Upper lobe of right lung (tissue), 1 donor: ENCODE results near the gene ANKK1. TPM values are rescaled to one million over a fixed set of nuclear protein-coding genes. Genes with fewer than 3 reads are reported as not detected.

Experiments
- ATAC-seq: fragments of 200-7000 bp; cut with Tn5 transposase; one replicate; pipeline ENCODE4 v1.9.1; 2020; ENCODE audit warnings: mild to moderate bottlenecking, moderate library complexity
- DNase-seq: peaks from one replicate; pipeline ENCODE4 v3.0.0-alpha.2; 2020
- H3K27ac ChIP-seq: fragments of 200-600 bp; one replicate; pipeline ENCODE4 v1.8.0; 2022
- H3K27me3 ChIP-seq: fragments of 200-600 bp; one replicate; pipeline ENCODE4 v1.8.0; 2022; ENCODE audit warnings: mild to moderate bottlenecking
- H3K36me3 ChIP-seq: fragments of 200-600 bp; one replicate; pipeline ENCODE4 v1.8.0; 2022
- H3K4me1 ChIP-seq: fragments of 200-600 bp; one replicate; pipeline ENCODE4 v1.8.0; 2022
- H3K4me3 ChIP-seq: fragments of 200-600 bp; one replicate; pipeline ENCODE4 v1.8.0; 2022; ENCODE audit warnings: mild to moderate bottlenecking
- H3K9me3 ChIP-seq: fragments of 200-600 bp; one replicate; pipeline ENCODE4 v1.8.0; 2022
- intact Hi-C: fragments of 100-400 bp; cut with DNase I; formaldehyde crosslinking; loops from one replicate; pipeline ENCODE4 v1.11.0; 2022
- total RNA-seq: library from RNA; stranded (reverse); fragmentation: NEBNext Ultra II Directional; extraction: Animal tissue kit (Norgen Biotek cat#: 25700); gene quantifications from one replicate; pipeline ENCODE4 v1.2.1, GENCODE V29; 2021
- TF ChIP-seq, protein P1 (sequence below): fragments of 200-600 bp; IDR thresholded peaks from one replicate; pipeline ENCODE4 v1.8.0; 2022; ENCODE audit warnings: antibody characterized with exemption
- donor health status: DM: no; HTN: yes; CAD: no; lungs with severe emphysema.

ANKK1 gene
- total RNA-seq, 1 donor from 2014 or later = not detected

DNA sequence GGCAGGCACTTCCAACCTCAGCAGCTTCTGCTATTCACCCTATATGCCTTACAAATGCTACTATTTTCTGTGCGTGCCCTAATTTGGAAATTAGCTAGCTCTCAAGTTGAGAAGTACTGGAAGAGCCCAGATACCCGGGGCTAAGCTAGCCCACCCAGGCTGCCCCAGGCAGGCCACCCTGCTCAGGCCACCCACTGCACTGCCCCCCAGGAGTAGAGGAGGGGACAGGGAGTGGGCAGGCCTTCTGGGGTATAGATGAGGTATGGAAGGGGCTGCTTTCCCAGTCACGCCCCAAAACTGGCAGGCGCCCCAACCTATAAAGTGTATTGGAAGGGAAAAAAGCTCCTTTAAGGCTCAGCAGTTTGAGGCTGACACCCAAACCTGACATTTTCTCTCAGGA is 44.2 kb downstream of the ANKK1 start:
- no peak for DNase-seq
- TF ChIP-seq, protein P1, sequence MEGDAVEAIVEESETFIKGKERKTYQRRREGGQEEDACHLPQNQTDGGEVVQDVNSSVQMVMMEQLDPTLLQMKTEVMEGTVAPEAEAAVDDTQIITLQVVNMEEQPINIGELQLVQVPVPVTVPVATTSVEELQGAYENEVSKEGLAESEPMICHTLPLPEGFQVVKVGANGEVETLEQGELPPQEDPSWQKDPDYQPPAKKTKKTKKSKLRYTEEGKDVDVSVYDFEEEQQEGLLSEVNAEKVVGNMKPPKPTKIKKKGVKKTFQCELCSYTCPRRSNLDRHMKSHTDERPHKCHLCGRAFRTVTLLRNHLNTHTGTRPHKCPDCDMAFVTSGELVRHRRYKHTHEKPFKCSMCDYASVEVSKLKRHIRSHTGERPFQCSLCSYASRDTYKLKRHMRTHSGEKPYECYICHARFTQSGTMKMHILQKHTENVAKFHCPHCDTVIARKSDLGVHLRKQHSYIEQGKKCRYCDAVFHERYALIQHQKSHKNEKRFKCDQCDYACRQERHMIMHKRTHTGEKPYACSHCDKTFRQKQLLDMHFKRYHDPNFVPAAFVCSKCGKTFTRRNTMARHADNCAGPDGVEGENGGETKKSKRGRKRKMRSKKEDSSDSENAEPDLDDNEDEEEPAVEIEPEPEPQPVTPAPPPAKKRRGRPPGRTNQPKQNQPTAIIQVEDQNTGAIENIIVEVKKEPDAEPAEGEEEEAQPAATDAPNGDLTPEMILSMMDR = no peak
- H3K36me3 ChIP-seq = no peaks in the 10 kb centered on the region
- no peak for ATAC-seq
- H3K4me1 ChIP-seq = no peaks in the 10 kb centered on the region
- H3K4me3 ChIP-seq = no peak overlapping the region
- H3K27me3 ChIP-seq = no peaks in the 10 kb centered on the region
- intact Hi-C loops = no loop called here
- no peak overlapping the region for H3K27ac ChIP-seq
- H3K9me3 ChIP-seq = no peaks in the 10 kb centered on the region

DNA sequence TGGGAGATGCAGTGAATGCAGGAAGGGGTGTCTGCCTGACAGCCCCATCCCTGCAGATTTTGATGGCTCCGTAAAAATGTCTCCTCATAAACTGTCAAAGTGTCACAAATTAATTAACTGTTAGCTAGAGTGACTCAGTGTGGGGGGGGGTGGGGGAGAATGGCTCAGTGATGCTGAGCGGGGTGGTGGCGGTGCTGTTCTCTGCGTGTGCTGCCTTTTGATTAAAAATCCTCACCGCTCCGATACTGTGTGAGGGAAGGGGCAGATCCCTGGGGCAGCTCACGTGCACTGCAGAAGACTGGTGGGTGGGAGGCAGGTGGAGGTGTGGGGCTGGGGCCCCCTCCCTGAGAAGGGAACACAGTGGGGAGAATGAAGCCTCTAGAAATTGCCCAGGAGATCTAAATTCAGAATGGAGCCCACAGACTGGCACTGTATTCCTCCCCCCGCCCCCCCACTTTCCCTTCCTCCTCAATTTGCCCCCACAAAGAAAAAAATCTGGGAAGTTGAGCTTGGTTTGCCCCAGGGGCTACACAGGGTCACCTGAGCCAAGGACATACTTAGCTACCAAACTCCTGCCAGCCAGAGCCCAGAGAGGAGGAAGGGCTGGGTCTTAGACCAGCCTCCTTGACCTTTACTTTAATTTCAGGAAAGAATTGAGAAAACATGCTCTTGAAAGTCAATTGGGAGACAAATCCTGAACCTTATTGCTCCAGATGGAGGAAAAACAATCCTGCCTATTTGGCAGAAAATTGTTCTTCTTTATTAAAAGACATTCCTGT is 47.8 kb downstream of the ANKK1 start:
- no peak for ATAC-seq
- DNase-seq = no peak
- no peaks in the 10 kb centered on the region for H3K4me1 ChIP-seq
- no peak overlapping the region for H3K27ac ChIP-seq
- TF ChIP-seq, protein P1 = no peak
- no peak overlapping the region for H3K4me3 ChIP-seq
- intact Hi-C loops = no loop called here
- no peaks in the 10 kb centered on the region for H3K9me3 ChIP-seq
- peaks cover 6% of the 10 kb centered on the region for H3K27me3 ChIP-seq
- no peaks in the 10 kb centered on the region for H3K36me3 ChIP-seq

DNA sequence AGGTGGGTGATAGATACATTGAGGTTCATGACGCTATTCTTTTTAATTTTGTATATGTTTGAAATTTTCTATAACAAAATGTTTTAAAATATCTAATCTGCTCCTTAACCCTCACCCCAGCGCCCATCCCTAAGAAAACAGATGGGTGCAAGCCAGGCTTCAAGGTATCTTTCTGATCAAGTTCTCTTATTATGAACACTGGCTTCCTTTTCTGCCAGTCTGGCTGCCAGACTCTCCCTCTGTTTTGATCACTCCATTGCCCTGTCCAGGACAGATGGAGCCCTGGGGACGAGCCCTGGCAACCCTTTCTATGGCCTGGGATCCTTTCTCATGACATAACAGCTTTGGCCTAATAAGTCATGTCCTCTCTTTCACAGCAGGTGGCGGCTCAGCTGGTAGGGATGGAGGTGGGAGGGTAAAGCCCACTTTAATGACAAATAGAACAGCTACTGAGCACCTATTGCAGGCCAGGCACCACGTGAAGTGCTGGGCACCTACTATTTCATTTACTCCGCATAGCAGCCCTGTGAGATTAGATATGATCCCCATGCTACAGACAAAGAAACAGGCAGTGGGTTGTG is 49.2 kb downstream of the ANKK1 start:
- Histone ChIP-seq H3K4me1 (no peaks in the 10 kb centered on the region), H3K36me3 (no peaks in the 10 kb centered on the region), H3K27ac (no peak overlapping the region), H3K27me3 (peaks cover 6% of the 10 kb centered on the region), H3K9me3 (no peaks in the 10 kb centered on the region), H3K4me3 (no peak overlapping the region)
- DNase-seq = no peak
- intact Hi-C loops = no loop called here
- ATAC-seq = no peak
- TF ChIP-seq, protein P1 = no peak

DNA sequence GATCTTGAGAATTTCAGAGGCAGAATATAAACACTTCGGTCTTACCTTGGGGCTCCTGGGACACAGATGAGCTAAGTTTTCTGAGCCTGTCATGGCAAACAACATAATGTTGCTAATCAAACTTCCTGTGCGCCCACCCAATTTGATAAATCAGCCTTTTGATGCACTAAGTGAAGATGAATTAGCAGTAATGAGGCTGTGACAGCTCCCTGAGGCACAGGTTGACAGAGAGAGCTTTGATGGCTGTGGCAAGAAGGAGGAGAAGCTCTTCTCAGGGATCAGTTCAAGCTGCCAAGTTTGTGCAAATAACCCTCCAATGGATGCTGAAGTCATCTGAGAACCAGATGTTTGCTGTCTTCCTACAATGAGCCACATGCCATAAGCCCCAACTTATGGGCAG is 53.2 kb downstream of the ANKK1 start:
- intact Hi-C loops = no loop called here
- H3K4me1 ChIP-seq = no peaks in the 10 kb centered on the region
- no peak for DNase-seq
- H3K27ac ChIP-seq = no peak overlapping the region
- TF ChIP-seq, protein P1 = no peak
- peaks cover 6% of the 10 kb centered on the region for H3K27me3 ChIP-seq
- no peaks in the 10 kb centered on the region for H3K36me3 ChIP-seq
- no peak overlapping the region for H3K4me3 ChIP-seq
- H3K9me3 ChIP-seq = no peaks in the 10 kb centered on the region
- ATAC-seq = no peak

DNA sequence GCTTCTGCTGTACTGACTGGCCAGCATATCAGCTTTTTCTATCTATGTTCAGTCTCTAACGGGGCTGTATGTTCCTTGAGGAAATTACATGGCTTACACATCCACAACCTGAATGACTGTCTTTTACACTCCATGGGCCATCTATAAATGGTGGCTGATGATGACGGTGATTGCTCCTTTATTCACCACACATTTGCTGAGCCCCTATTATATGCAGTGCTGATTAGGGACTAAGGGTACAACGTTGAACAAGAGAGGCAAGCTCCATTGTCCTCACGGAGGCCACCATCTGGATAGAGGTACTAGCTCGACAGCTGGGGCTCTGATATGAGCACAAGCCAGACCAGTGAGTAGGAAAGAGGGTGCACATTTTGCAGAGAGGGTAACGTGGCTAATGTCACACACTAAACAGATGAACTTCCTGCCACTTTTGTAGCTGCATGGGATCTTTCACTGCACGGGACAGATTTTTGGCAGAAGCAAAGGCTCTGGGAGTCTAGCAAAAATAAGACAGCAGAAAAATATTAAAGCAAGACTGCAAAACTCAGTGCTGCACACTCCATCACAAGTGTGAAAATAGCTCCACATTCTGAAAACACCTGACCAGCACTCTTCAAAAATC is 57.0 kb downstream of the ANKK1 start:
- no peaks in the 10 kb centered on the region for H3K4me1 ChIP-seq
- H3K9me3 ChIP-seq = no peaks in the 10 kb centered on the region
- H3K27ac ChIP-seq = no peak overlapping the region
- TF ChIP-seq, protein P1 = no peak
- intact Hi-C loops = no loop called here
- H3K36me3 ChIP-seq = no peaks in the 10 kb centered on the region
- no peak overlapping the region for H3K4me3 ChIP-seq
- DNase-seq (no peak), ATAC-seq (no peak)
- H3K27me3 ChIP-seq = no peaks in the 10 kb centered on the region
